H9 (cell line): ENCODE results near the gene SLC12A2. TPM values are rescaled to one million over a fixed set of nuclear protein-coding genes. Genes with fewer than 3 reads are reported as not detected.

Experiments
- DNase-seq: peaks from one replicate; pipeline ENCODE4 v3.0.0-alpha.2; 2017
- H2AFZ ChIP-seq: one replicate; pipeline ENCODE4 v1.6.1; 2013; ENCODE audit warnings: mild to moderate bottlenecking, low read length, control low read depth, moderate library complexity
- H2AK5ac ChIP-seq: 2 replicates; pipeline ENCODE4 v1.6.1; 2013; ENCODE audit warnings: low read length, control low read depth, mixed read lengths; ENCODE audit not compliant: insufficient read length
- H2BK120ac ChIP-seq: one replicate; pipeline ENCODE4 v1.6.1; 2013; ENCODE audit warnings: low read depth, mild to moderate bottlenecking, low read length, control low read depth, inconsistent platforms; ENCODE audit not compliant: poor library complexity, severe bottlenecking
- H2BK12ac ChIP-seq: 2 replicates; pipeline ENCODE4 v1.6.1; 2013; ENCODE audit warnings: low read length, control low read depth, mixed read lengths, low read depth; ENCODE audit not compliant: insufficient read length
- H2BK15ac ChIP-seq: 2 replicates; pipeline ENCODE4 v1.6.1; 2013; ENCODE audit warnings: low read depth, low read length, control low read depth
- H2BK20ac ChIP-seq: one replicate; pipeline ENCODE4 v1.6.1; 2013; ENCODE audit warnings: low read depth, mild to moderate bottlenecking, low read length, control low read depth, inconsistent platforms; ENCODE audit not compliant: poor library complexity, severe bottlenecking
- H2BK5ac ChIP-seq: 2 replicates; pipeline ENCODE4 v1.6.1; 2013; ENCODE audit warnings: low read length, control low read depth, mixed read lengths; ENCODE audit not compliant: insufficient read length
- H3K14ac ChIP-seq: 2 replicates; pipeline ENCODE4 v1.6.1; 2013; ENCODE audit warnings: low read length, control low read depth; ENCODE audit not compliant: insufficient read depth
- H3K18ac ChIP-seq: 2 replicates; pipeline ENCODE4 v1.6.1; 2013; ENCODE audit warnings: low read depth, mild to moderate bottlenecking, mixed read lengths, low read length, control low read depth; ENCODE audit not compliant: insufficient read length
- H3K23ac ChIP-seq: 2 replicates; pipeline ENCODE4 v1.6.1; 2013; ENCODE audit warnings: low read length, control low read depth, mixed read lengths, low read depth; ENCODE audit not compliant: insufficient read length
- H3K23me2 ChIP-seq: 2 replicates; pipeline ENCODE4 v1.6.1; 2013; ENCODE audit warnings: low read depth, mild to moderate bottlenecking, mixed read lengths, low read length, control low read depth; ENCODE audit not compliant: insufficient read length, poor library complexity, severe bottlenecking
- H3K27ac ChIP-seq: 2 replicates; pipeline ENCODE4 v1.5.1; 2013; ENCODE audit warnings: low read length, control low read depth, mixed read lengths, low read depth; ENCODE audit not compliant: insufficient read length
- H3K27me3 ChIP-seq: 2 replicates; pipeline ENCODE4 v1.6.1; 2013; ENCODE audit warnings: low read length, control low read depth, inconsistent platforms; ENCODE audit not compliant: insufficient read depth
- H3K4ac ChIP-seq: 2 replicates; pipeline ENCODE4 v1.6.1; 2013; ENCODE audit warnings: low read depth, mild to moderate bottlenecking, control low read depth, inconsistent platforms, low read length, moderate library complexity
- H3K4me1 ChIP-seq: 2 replicates; pipeline ENCODE4 v1.6.1; 2013; ENCODE audit warnings: low read length, control low read depth, inconsistent platforms; ENCODE audit not compliant: insufficient read depth
- H3K4me2 ChIP-seq: 2 replicates; pipeline ENCODE4 v1.6.1; 2013; ENCODE audit warnings: low read length, control low read depth, mixed read lengths; ENCODE audit not compliant: insufficient read length, insufficient read depth
- H3K56ac ChIP-seq: 2 replicates; pipeline ENCODE4 v1.6.1; 2013; ENCODE audit warnings: low read depth, mild to moderate bottlenecking, mixed read lengths, low read length, control low read depth; ENCODE audit not compliant: insufficient read length
- H3K79me1 ChIP-seq: 2 replicates; pipeline ENCODE4 v1.6.1; 2013; ENCODE audit warnings: low read depth, mild to moderate bottlenecking, moderate library complexity, low read length, control low read depth, inconsistent platforms; ENCODE audit not compliant: insufficient read depth, poor library complexity, severe bottlenecking
- H3K79me2 ChIP-seq: 2 replicates; pipeline ENCODE4 v1.6.1; 2013; ENCODE audit warnings: low read length, control low read depth, inconsistent platforms; ENCODE audit not compliant: insufficient read depth
- H3K9ac ChIP-seq: 2 replicates; pipeline ENCODE4 v1.6.1; 2013; ENCODE audit warnings: low read length, control low read depth, mixed read lengths; ENCODE audit not compliant: insufficient read length; ENCODE audit errors: extremely low read depth
- H3K9me3 ChIP-seq: one replicate; pipeline ENCODE4 v1.6.1; 2013; ENCODE audit warnings: low read depth, low read length, inconsistent platforms; ENCODE audit not compliant: control insufficient read depth
- H3T11ph ChIP-seq: one replicate; pipeline ENCODE4 v1.6.1; 2013; ENCODE audit warnings: mild to moderate bottlenecking, low read length, control low read depth, inconsistent platforms
- H4K20me1 ChIP-seq: one replicate; pipeline ENCODE4 v1.6.1; 2013; ENCODE audit not compliant: control insufficient read depth, insufficient read length, insufficient read depth
- H4K5ac ChIP-seq: 2 replicates; pipeline ENCODE4 v1.6.1; 2013; ENCODE audit warnings: low read depth, mild to moderate bottlenecking, mixed read lengths, low read length, control low read depth; ENCODE audit not compliant: insufficient read length
- H4K8ac ChIP-seq: replicated peaks from 2 replicates; pipeline ENCODE4 v1.6.1; 2013; ENCODE audit warnings: low read length, control low read depth, mixed read lengths, low read depth; ENCODE audit not compliant: insufficient read length
- H4K91ac ChIP-seq: 2 replicates; pipeline ENCODE4 v1.6.1; 2013; ENCODE audit warnings: low read depth, mild to moderate bottlenecking, moderate library complexity, mixed read lengths, low read length, control low read depth; ENCODE audit not compliant: insufficient read length
- H3K27ac Mint-ChIP-seq, 3 experiments: 2 replicates in 2 of 3; 3 replicates in 1 of 3; pipeline ENCODE4 v1.8.0; 2020 to 2021; ENCODE audit warnings: mixed read lengths in 3 of 3, mild to moderate bottlenecking in 1 of 3, moderate library complexity in 1 of 3
- H3K27me3 Mint-ChIP-seq: 2 replicates; pipeline ENCODE4 v1.8.0; 2021; ENCODE audit warnings: low read depth, mild to moderate bottlenecking, moderate library complexity, mixed read lengths
- H3K36me3 Mint-ChIP-seq, 3 experiments: 2 replicates in 2 of 3; 3 replicates in 1 of 3; pipeline ENCODE4 v1.8.0; 2020 to 2021; ENCODE audit warnings: low read depth in 3 of 3, mixed read lengths in 3 of 3; ENCODE audit not compliant: insufficient read depth in 1 of 3
- H3K4me1 Mint-ChIP-seq, 2 experiments: 2 replicates each; pipeline ENCODE4 v1.8.0; 2020; ENCODE audit warnings: mixed read lengths in 2 of 2
- H3K4me3 Mint-ChIP-seq, 2 experiments: 2 replicates in 1 of 2; 3 replicates in 1 of 2; pipeline ENCODE4 v1.8.0; 2020 to 2021; ENCODE audit warnings: mild to moderate bottlenecking in 2 of 2, mixed read lengths in 2 of 2, moderate library complexity in 1 of 2
- H3K9me3 Mint-ChIP-seq, 2 experiments: 2 replicates in 1 of 2; 3 replicates in 1 of 2; pipeline ENCODE4 v1.8.0; 2020; ENCODE audit warnings: mild to moderate bottlenecking in 2 of 2, mixed read lengths in 2 of 2, moderate library complexity in 1 of 2
- CTCF ChIP-seq: fragments of 200-600 bp; sonication (generic); conservative IDR thresholded peaks from 3 replicates; pipeline ENCODE4 v1.8.0; 2021; ENCODE audit warnings: antibody characterized with exemption, mild to moderate bottlenecking
- WGBS: extraction: QIAGEN DNeasy Blood & Tissue Kit; methylation state at CpG from one replicate; pipeline ENCODE4 v1.1.7; 2013; ENCODE audit warnings: missing lambda C conversion rate, low lambda C conversion rate, mixed read lengths; ENCODE audit not compliant: insufficient read length; ENCODE audit errors: extremely low coverage; 5-methylcytosine and 5-hydroxymethylcytosine counted together
- total RNA-seq: library from RNA; stranded (reverse); gene quantifications from 2 replicates; pipeline ENCODE4 v1.2.1, GENCODE V29; 2021

Gene SLC12A2
- total RNA-seq, 1 experiment from 2014 or later, result 17.9 TPM

GRCh38 chr5:128081111-128081851 is 2.3 kb upstream of the SLC12A2 start:
- H2AK5ac ChIP-seq, result no peak overlapping the region
- no peak overlapping the region for H3K56ac ChIP-seq
- H3K4ac ChIP-seq, result no peak overlapping the region
- H3K18ac ChIP-seq, result no peak overlapping the region
- no peak overlapping the region for H3T11ph ChIP-seq
- no peak overlapping the region for H4K91ac ChIP-seq
- peak overlapping the region; percentile 78 to 82; a peak in 4 of 5 replicates for H3K4me3 Mint-ChIP-seq
- no peak overlapping the region for H3K27ac ChIP-seq
- no peak overlapping the region for H3K9ac ChIP-seq
- H3K9me3 Mint-ChIP-seq, result no peaks in the 10 kb centered on the region
- no peak overlapping the region for H2BK12ac ChIP-seq
- no peaks in the 10 kb centered on the region; the same call in 1 of the 2 replicates for H3K4me1 ChIP-seq
- H3K4me1 Mint-ChIP-seq, result peaks cover 15 to 22% of the 10 kb centered on the region in 2 experiments
- H4K20me1 ChIP-seq, result no peaks in the 10 kb centered on the region
- peaks cover 3% of the 10 kb centered on the region; the same call in 1 of the 2 replicates for H3K27me3 ChIP-seq
- no peak overlapping the region; a peak in 1 of 7 replicates for H3K27ac Mint-ChIP-seq
- no peak overlapping the region for H4K8ac ChIP-seq
- H2BK15ac ChIP-seq, result no peak overlapping the region
- peak; percentile 28; the same call in 2 of the 3 replicates for TF ChIP-seq CTCF
- no peak overlapping the region for H4K5ac ChIP-seq
- H3K4me2 ChIP-seq, result no peak overlapping the region
- no peaks in the 10 kb centered on the region for H3K9me3 ChIP-seq
- no CpG with 5 or more reads among the region's 5 CpGs for WGBS
- no peak overlapping the region for H2BK120ac ChIP-seq
- H2BK20ac ChIP-seq, result no peak overlapping the region
- H3K79me2 ChIP-seq, result no peaks in the 10 kb centered on the region
- H2AFZ ChIP-seq, result no peak overlapping the region
- H3K14ac ChIP-seq, result no peak overlapping the region
- no peaks in the 10 kb centered on the region for H3K79me1 ChIP-seq
- H3K36me3 Mint-ChIP-seq, result no peaks in the 10 kb centered on the region
- H2BK5ac ChIP-seq, result no peak overlapping the region
- no peak for DNase-seq
- H3K23ac ChIP-seq, result no peak overlapping the region
- H3K27me3 Mint-ChIP-seq, result peaks cover 17% of the 10 kb centered on the region
- H3K23me2 ChIP-seq, result peaks cover 14% of the 10 kb centered on the region
